GM12892 (cell line): ENCODE results near the gene SULT6B1.

Source experiments
- POLR2A ChIP-seq: IDR thresholded peaks from 2 replicates; pipeline ENCODE4 v1.6.1; 2011; ENCODE audit warnings: low read depth, low read length, control low read depth
- TAF1 ChIP-seq: IDR thresholded peaks from 2 replicates; pipeline ENCODE4 v1.6.1; 2011; ENCODE audit warnings: low read depth, mild to moderate bottlenecking, control low read depth, low read length, borderline replicate concordance

DNA sequence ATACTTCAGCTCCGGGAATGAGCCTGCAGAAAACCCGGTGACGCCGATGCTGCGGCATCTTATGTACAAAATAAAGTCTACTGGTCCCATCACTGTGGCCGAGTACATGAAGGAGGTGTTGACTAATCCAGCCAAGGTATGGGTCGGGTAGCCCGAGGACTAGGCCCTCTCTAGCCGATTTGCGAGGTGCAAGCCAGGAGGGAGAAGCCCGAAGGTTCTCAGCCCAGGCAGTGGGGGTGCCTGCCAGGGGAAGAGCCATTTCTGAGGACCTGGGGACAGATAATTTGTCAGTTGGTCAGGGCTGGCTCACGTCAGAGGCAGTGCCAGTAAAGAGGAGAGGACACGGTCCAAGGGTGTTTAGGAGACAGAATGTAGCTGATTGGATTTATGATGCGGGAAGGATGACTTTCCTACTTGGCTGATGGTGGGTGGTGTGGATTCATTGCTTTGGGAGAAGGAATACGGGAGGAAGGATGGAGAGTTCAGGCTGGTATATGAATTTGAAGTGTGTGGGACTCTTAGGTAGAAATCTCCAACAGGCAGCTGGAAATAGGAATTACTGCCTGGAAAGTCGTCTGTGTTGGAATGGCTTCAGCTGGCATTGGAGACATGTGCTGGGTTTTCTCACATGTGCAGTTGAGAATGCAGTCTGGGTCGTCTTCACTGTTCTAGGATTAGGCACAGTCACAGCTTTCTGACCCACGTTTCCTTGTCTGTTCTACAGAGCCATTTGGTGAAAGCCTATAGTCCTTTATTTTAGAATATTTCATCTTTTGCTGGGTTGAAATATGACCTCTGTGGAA is 43.9 kb upstream of the SULT6B1 start:
- no peak for TF ChIP-seq TAF1
- TF ChIP-seq POLR2A: no peak
